ENCODE results near the gene LIMK2. TPM values are rescaled to one million over a fixed set of nuclear protein-coding genes. Genes with fewer than 3 reads are reported as not detected.
A peak's percentile ranks its signal among the peaks of the same experiment; 100 is the strongest.

The LIMK2 gene
- total and polyA plus RNA-seq, 10 of the 15 experiments (the other 5 are each of a cell fraction or from before 2014, with no cell fraction given) = 2.9 to 40.4 (median 26.7) TPM

DNA sequence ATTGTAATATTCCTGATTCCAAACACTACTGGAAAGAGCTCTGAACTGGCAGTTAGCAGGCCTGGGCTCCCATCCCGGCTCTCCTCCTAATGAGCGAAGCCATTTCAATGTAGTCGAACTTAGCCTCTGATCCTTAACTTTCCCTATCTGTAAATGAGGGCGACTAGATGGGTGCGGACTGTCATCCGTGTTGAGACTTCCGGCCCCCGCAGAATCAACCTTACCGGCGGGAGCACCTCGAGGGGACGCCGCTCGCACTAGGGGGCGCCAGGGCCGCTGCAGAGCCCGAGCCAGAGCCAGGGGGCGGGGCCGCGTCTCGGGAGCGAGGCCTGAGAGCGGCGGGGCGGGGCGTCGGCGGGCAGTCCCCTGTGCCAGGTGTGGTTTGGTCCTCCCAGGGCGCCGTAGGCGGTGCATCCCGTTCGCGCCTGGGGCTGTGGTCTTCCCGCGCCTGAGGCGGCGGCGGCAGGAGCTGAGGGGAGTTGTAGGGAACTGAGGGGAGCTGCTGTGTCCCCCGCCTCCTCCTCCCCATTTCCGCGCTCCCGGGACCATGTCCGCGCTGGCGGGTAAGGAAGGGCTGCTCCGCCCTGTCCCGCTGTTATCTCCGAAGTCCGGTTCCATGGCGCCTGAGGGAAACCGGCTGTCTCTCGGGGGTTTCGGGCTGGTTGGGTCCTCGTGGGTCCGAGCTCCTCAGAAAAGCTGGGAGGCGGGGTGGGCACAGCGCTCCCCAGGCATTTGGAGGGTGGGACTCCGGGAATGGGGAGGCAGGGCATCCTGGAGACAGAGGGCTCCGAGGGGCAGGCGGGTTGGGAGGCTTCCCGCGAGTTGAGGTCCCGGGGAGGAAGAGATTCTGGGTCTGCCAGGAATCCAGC lies at the start of gene LIMK2 (continued):
- TF ChIP-seq HSF1 (IDR thresholded peaks at IDR 0.05; ENCODE audit: low read depth, low read length) = no peak
- TF ChIP-seq, protein P1, sequence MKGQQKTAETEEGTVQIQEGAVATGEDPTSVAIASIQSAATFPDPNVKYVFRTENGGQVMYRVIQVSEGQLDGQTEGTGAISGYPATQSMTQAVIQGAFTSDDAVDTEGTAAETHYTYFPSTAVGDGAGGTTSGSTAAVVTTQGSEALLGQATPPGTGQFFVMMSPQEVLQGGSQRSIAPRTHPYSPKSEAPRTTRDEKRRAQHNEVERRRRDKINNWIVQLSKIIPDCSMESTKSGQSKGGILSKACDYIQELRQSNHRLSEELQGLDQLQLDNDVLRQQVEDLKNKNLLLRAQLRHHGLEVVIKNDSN (IDR thresholded peaks at IDR 0.05; ENCODE audit: borderline replicate concordance, extremely low read length, insufficient read depth, low read depth, low read length) = no peak
- TF ChIP-seq EED (IDR thresholded peaks at IDR 0.05; ENCODE audit: low read depth) = peak; percentile 77

DNA sequence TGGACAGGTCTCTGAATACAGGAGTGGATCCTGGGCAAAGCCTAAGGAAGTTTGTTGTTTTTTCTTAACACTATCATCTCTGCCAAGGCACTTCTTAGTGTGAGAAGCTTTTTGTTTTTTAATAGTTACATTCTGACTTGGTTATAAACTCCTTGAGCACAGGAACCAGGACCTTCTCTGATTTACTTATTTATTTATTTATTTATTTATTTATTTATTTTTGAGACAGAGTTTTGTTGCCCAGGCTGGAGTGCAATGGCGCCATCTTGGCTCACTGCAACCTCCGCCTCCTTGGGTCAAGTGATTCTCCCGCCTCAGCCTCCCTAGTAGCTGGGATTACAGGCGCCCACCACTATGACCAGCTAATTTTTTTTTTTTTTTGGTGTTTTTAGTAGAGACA lies 41.1 kb upstream of the LIMK2 start:
- H3K79me2 ChIP-seq (ENCODE audit: control insufficient read depth, insufficient read depth, low read length) = no peaks in the 10 kb centered on the region

More for the DNA sequence above, 41.1 kb upstream of the LIMK2 start:
- DNase-seq (ENCODE audit: low read depth, low spot score) = no peak
- Histone ChIP-seq H3K9ac (ENCODE audit: control insufficient read depth, insufficient read depth, low read length) (no peak overlapping the region), H3K9me3 (replicated peaks; ENCODE audit: control insufficient read depth, insufficient read depth, low read length) (no peaks in the 10 kb centered on the region), H3K27ac (ENCODE audit: control insufficient read depth, insufficient read depth) (no peak overlapping the region), H3K4me3 (no peak overlapping the region), H3K36me3 (ENCODE audit: control insufficient read depth in 2 of 2, insufficient read depth in 2 of 2, low read length in 1 of 2) (no peaks in the 10 kb centered on the region), H4K20me1 (ENCODE audit: control insufficient read depth, insufficient read depth) (no peaks in the 10 kb centered on the region; the same call in 1 of the 2 replicates), H3K4me1 (ENCODE audit: control insufficient read depth, insufficient read depth, low read length) (peaks cover 6% of the 10 kb centered on the region), H3K27me3 (replicated peaks in 1 of 2; ENCODE audit: control insufficient read depth in 2 of 2, insufficient read depth in 2 of 2, low read length in 1 of 2) (no peaks in the 10 kb centered on the region), H3K4me2 (ENCODE audit: control insufficient read depth, insufficient read depth) (no peak overlapping the region), H2AFZ (ENCODE audit: control insufficient read depth, low read depth, low read length) (no peak overlapping the region)
- intact Hi-C loops (cut with micrococcal nuclease; ENCODE audit: unreplicated experiment) (no loop called here), in situ Hi-C loops (cut with MboI) (no loop called here)
- ATAC-seq = no peak
- TF ChIP-seq ATF3 (IDR thresholded peaks at IDR 0.05; ENCODE audit: borderline replicate concordance, extremely low read depth, low read depth, low read length) (no peak), MYC (IDR thresholded peaks at IDR 0.05; ENCODE audit: insufficient read depth, insufficient read length, insufficient replicate concordance, low read length, severe bottlenecking) (no peak), RUNX3 (IDR thresholded peaks at IDR 0.05; ENCODE audit: low read length) (no peak), PAX5 (IDR thresholded peaks at IDR 0.05; ENCODE audit: borderline replicate concordance, low read depth, low read length) (no peak), ZNF217 (IDR thresholded peaks at IDR 0.05) (no peak), ATF7 (IDR thresholded peaks at IDR 0.05; ENCODE audit: low read depth) (no peak)
- TF ChIP-seq, protein P2, sequence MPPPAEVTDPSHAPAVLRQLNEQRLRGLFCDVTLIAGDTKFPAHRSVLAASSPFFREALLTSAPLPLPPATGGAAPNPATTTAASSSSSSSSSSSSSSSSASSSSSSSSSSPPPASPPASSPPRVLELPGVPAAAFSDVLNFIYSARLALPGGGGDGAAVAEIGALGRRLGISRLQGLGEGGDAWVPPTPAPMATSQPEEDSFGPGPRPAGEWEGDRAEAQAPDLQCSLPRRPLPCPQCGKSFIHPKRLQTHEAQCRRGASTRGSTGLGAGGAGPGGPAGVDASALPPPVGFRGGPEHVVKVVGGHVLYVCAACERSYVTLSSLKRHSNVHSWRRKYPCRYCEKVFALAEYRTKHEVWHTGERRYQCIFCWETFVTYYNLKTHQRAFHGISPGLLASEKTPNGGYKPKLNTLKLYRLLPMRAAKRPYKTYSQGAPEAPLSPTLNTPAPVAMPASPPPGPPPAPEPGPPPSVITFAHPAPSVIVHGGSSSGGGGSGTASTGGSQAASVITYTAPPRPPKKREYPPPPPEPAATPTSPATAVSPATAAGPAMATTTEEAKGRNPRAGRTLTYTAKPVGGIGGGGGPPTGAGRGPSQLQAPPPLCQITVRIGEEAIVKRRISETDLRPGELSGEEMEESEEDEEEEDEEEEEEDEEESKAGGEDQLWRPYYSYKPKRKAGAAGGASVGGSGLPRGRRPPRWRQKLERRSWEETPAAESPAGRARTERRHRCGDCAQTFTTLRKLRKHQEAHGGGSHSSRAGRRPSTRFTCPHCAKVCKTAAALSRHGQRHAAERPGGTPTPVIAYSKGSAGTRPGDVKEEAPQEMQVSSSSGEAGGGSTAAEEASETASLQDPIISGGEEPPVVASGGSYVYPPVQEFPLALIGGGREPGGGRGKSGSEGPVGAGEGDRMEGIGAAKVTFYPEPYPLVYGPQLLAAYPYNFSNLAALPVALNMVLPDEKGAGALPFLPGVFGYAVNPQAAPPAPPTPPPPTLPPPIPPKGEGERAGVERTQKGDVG (CRISPR knock-in tag; IDR thresholded peaks at IDR 0.05) = no peak
- FAIRE-seq = no peak
- POLR2A ChIA-PET = no interaction called here
- 96% methylated on average over 4 of the region's 4 CpGs for WGBS (ENCODE audit: insufficient coverage, insufficient replicate concordance, low lambda C conversion rate, missing lambda C conversion rate)
- CTCF ChIA-PET = interaction anchor here (0.6 kb wide), 1 partner anchor 1191 kb away, joined by 3 read pairs; no protein-coding TSS in a partner anchor
- SMC1A ChIA-PET (ENCODE audit: uncharacterized antibody, unreplicated experiment) = no interaction called here
- BruUV-seq (replicated peaks) = no TSS peak
- RAD21 ChIA-PET (ENCODE audit: unreplicated experiment) = no interaction called here

Measured in GM12878 (cell line).